SK-N-SH (cell line): ENCODE measurements around the gene IQCK.

ENCODE experiments used
- CHD2 ChIP-seq: fragments of 150-350 bp; IDR thresholded peaks from 2 replicates; pipeline ENCODE4 v1.6.1; 2018; ENCODE audit warnings: low read length; ENCODE audit not compliant: partially characterized antibody
- EP300 ChIP-seq, 2 experiments: IDR thresholded peaks; 2 replicates each; pipeline versions ENCODE4 v1.4.0 to v1.6.1; 2012; ENCODE audit warnings: borderline replicate concordance in 1 of 2, low read depth in 1 of 2, low read length in 1 of 2
- EZH2phosphoT487 ChIP-seq: fragments of 200-600 bp; sonication (generic); IDR thresholded peaks from 2 replicates; pipeline ENCODE4 v1.6.1; 2017; ENCODE audit warnings: low read depth, mixed run types, mild to moderate bottlenecking, antibody characterized with exemption, moderate library complexity, borderline replicate concordance
- FOXJ3 ChIP-seq: sonication (generic); formaldehyde crosslinking; IDR thresholded peaks from 2 replicates; pipeline ENCODE4 v1.5.1; 2020; ENCODE audit warnings: mild to moderate bottlenecking, missing genetic modification reagents
- NRF1 ChIP-seq: IDR thresholded peaks from 2 replicates; pipeline ENCODE4 v1.6.1; 2012; ENCODE audit warnings: low read depth, mild to moderate bottlenecking, low read length
- PBX3 ChIP-seq: IDR thresholded peaks from 2 replicates; pipeline ENCODE4; 2012
- POLR2AphosphoS5 ChIP-seq: IDR thresholded peaks from 2 replicates; pipeline ENCODE4 v1.6.1; 2012; ENCODE audit warnings: low read depth, low read length
- REST ChIP-seq: IDR thresholded peaks from 2 replicates; pipeline ENCODE4 v1.6.1; 2012; ENCODE audit warnings: mild to moderate bottlenecking, low read depth, low read length, moderate library complexity
- RFX5 ChIP-seq: IDR thresholded peaks from 2 replicates; pipeline ENCODE4 v1.6.1; 2012; ENCODE audit warnings: mild to moderate bottlenecking, improper control_type of control experiment, low read length
- TAF1 ChIP-seq: IDR thresholded peaks from 2 replicates; pipeline ENCODE4 v1.6.1; 2012; ENCODE audit warnings: low read depth, mild to moderate bottlenecking, low read length, moderate library complexity, borderline replicate concordance
- TEAD4 ChIP-seq: IDR thresholded peaks from 2 replicates; pipeline ENCODE4 v1.4.0; 2012; ENCODE audit warnings: mild to moderate bottlenecking, borderline replicate concordance; ENCODE audit not compliant: insufficient read depth
- YY1 ChIP-seq: IDR thresholded peaks from 2 replicates; pipeline ENCODE4 v1.4.0; 2012; ENCODE audit warnings: low read depth, mild to moderate bottlenecking
- TF ChIP-seq, protein P1 (sequence below): fragments of 200-600 bp; sonication (generic); IDR thresholded peaks from 2 replicates; pipeline ENCODE4 v1.6.1; 2017; ENCODE audit warnings: antibody characterized with exemption, mild to moderate bottlenecking, moderate library complexity
- TF ChIP-seq, protein P2 (sequence below): IDR thresholded peaks from 2 replicates; pipeline ENCODE4 v1.4.0; 2012; ENCODE audit warnings: low read depth, borderline replicate concordance

DNA sequence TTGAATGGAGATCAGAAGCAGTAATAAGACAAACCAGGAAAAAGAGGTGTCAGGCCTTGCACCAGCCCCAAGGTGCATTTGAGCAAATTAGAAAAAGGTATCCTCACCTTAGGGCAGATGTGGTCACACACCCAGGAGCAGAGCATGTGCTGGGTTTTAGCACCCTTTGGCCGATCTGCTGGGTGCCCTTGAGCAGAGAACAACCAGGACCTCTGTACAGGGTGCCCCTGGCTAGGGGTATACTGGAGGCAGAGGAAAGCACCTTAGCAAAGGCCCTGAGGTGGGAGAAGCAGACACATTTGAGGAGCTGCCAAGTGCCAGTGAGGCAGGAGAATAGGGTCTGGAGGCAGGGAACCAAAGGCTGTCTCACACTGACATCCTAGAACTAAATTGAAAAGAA is 67.0 kb downstream of the IQCK start:
- TF ChIP-seq, protein P1, sequence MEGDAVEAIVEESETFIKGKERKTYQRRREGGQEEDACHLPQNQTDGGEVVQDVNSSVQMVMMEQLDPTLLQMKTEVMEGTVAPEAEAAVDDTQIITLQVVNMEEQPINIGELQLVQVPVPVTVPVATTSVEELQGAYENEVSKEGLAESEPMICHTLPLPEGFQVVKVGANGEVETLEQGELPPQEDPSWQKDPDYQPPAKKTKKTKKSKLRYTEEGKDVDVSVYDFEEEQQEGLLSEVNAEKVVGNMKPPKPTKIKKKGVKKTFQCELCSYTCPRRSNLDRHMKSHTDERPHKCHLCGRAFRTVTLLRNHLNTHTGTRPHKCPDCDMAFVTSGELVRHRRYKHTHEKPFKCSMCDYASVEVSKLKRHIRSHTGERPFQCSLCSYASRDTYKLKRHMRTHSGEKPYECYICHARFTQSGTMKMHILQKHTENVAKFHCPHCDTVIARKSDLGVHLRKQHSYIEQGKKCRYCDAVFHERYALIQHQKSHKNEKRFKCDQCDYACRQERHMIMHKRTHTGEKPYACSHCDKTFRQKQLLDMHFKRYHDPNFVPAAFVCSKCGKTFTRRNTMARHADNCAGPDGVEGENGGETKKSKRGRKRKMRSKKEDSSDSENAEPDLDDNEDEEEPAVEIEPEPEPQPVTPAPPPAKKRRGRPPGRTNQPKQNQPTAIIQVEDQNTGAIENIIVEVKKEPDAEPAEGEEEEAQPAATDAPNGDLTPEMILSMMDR: no peak
- TF ChIP-seq CHD2: no peak
- no peak for TF ChIP-seq RFX5
- TF ChIP-seq EZH2phosphoT487: no peak
- TF ChIP-seq EP300 (IDR thresholded peaks at IDR 0.05; ENCODE audit: borderline replicate concordance in 1 of 2, low read depth in 1 of 2, low read length in 1 of 2): no peak
- TF ChIP-seq YY1: no peak
- TF ChIP-seq FOXJ3: no peak
- no peak for TF ChIP-seq POLR2AphosphoS5
- TF ChIP-seq TAF1: no peak
- TF ChIP-seq, protein P2, sequence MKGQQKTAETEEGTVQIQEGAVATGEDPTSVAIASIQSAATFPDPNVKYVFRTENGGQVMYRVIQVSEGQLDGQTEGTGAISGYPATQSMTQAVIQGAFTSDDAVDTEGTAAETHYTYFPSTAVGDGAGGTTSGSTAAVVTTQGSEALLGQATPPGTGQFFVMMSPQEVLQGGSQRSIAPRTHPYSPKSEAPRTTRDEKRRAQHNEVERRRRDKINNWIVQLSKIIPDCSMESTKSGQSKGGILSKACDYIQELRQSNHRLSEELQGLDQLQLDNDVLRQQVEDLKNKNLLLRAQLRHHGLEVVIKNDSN: no peak
- no peak for TF ChIP-seq REST
- TF ChIP-seq NRF1: no peak
- TF ChIP-seq PBX3: no peak
- no peak for TF ChIP-seq TEAD4
